GM21367 (cell line): Measurements from ENCODE around the gene GBX2.

Experiments used
- ATAC-seq: cut with Tn5 transposase; IDR thresholded peaks from one replicate; pipeline ENCODE4 v1.9.1; 2021; ENCODE audit not compliant: unreplicated experiment

Gene GBX2

GRCh38 chr2:236169151-236169721 is 1.1 kb upstream of the GBX2 start:
- no peak for ATAC-seq

- ATAC-seq: no peak
Measured at GRCh38 chr2:236167297-236168109, 683 bp downstream of the GBX2 start.

- no peak for ATAC-seq
Measured at GRCh38 chr2:236166796-236167296, 1.3 kb downstream of the GBX2 start.

- no peak for ATAC-seq
Measured at GRCh38 chr2:236165842-236166795, 2.1 kb downstream of the GBX2 start.

GRCh38 chr2:236164925-236165841 is 3.0 kb downstream of the GBX2 start:
- no peak for ATAC-seq

GRCh38 chr2:236164201-236164924 is 3.8 kb downstream of the GBX2 start:
- ATAC-seq: no peak

GRCh38 chr2:236163471-236164200 is 4.5 kb downstream of the GBX2 start:
- no peak for ATAC-seq

- no peak for ATAC-seq
Measured at GRCh38 chr2:236162882-236163470, 5.2 kb downstream of the GBX2 start.

GRCh38 chr2:236162031-236162845 is 5.9 kb downstream of the GBX2 start:
- ATAC-seq: no peak

GRCh38 chr2:236161531-236161930 is 6.7 kb downstream of the GBX2 start:
- no peak for ATAC-seq

GRCh38 chr2:236161082-236161462 is 7.1 kb downstream of the GBX2 start:
- no peak for ATAC-seq

- no peak for ATAC-seq
Measured at GRCh38 chr2:236160366-236161081, 7.7 kb downstream of the GBX2 start.

GRCh38 chr2:236159778-236160170 is 8.4 kb downstream of the GBX2 start:
- no peak for ATAC-seq

- no peak for ATAC-seq
Measured at GRCh38 chr2:236158969-236159777, 9.0 kb downstream of the GBX2 start.

- ATAC-seq: no peak
Measured at GRCh38 chr2:236157815-236158498, 10.2 kb downstream of the GBX2 start.

- ATAC-seq: no peak
Measured at GRCh38 chr2:236157366-236157765, 10.8 kb downstream of the GBX2 start.
